ENCODE measurements around the gene RHBG. TPM values are rescaled to one million over a fixed set of nuclear protein-coding genes. Genes with fewer than 3 reads are reported as not detected.

Gene RHBG, protein sequence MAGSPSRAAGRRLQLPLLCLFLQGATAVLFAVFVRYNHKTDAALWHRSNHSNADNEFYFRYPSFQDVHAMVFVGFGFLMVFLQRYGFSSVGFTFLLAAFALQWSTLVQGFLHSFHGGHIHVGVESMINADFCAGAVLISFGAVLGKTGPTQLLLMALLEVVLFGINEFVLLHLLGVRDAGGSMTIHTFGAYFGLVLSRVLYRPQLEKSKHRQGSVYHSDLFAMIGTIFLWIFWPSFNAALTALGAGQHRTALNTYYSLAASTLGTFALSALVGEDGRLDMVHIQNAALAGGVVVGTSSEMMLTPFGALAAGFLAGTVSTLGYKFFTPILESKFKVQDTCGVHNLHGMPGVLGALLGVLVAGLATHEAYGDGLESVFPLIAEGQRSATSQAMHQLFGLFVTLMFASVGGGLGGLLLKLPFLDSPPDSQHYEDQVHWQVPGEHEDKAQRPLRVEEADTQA
- not detected in 2 replicates for total RNA-seq

DNA sequence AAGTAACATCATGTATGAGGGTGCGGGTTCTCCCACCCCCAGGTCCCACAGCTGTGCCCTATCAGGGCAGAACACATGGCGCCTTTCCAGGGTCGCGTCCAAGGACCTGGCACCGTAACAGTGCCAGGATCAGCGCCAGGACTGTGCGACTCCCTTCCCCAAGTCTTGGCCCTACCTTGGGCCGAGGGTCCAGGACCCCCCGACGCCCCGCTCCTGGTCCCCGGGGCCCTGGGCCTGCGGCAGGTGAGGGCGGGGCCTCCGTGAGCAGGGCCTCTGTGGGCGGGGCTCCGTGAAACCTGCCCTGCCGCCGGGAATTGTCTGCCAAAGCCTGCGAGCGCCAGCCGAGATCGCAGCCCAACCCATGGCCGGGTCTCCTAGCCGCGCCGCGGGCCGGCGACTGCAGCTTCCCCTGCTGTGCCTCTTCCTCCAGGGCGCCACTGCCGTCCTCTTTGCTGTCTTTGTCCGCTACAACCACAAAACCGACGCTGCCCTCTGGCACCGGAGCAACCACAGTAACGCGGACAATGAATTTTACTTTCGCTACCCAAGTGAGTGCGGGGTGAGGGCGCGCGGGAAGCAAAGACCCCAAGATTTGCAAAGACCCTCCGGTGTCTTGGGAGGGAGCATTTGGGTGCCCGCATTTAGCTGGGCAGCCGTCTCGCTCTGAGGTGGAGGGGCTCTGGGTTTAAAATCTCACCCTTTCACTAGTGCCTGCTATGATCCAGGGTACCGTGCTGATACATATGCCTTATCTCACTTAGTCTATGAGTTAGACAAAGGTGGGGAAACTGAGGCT, at the start of gene RHBG:
Gene RHBG (plus strand): TSS at position 323 of the 796 bp plus-strand sequence. CDS start 39 bp downstream, at position 362.

DNA sequence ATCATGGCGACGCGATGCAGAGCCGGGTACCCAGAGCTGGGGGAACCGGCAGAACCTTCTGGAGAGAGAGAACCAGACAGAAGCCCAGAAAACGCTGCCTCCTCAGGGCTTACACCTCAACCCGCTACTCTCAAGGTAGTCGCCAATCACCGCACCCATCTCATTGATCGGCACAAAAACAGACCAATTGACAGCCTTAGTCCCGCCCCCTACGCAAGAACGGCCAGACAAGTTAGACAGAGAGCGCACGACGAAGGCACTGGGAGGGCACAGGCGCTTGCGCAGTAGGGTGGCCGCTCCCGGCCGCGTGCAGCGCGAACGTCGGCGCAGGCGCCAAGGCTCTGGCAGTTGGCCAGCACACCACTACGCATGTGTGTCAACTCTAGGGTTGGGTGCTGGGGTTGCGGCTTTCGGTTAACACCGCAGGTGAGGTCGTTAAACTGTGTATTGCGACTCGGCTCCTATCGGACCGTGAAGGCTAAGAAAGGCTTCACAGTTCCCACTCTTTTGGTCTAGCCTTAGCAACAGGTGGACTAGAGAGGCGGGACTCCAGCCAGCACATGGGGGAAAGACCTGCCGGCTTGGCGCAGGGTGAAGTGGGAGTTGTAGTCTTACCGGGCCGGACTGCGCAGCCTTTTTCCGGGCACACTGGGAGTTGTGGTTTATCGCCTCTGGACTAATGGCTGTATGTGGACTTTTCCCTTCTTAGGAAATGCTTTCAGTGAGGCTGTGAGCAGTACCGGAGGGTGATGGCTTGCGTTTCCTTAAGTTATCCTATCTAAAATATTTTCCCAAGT, 30.6 kb upstream of the RHBG start, which contains the start of the genes CCT3 and TSACC:
Gene CCT3 (minus strand): TSS at position 113 of the 797 bp plus-strand sequence. CDS start 108 bp downstream, at position 5.
Gene TSACC (plus strand): TSS at position 347 of the 797 bp plus-strand sequence. CDS start 1,232 bp downstream, outside the sequence.

Other genes starting within 250 kb of the RHBG start
- gene SEMA4A, start 215.6 kb upstream of the RHBG start, total RNA-seq = 3.4 TPM in 2 replicates
- gene SLC25A44, start 175.1 kb upstream of the RHBG start, total RNA-seq = 4.8 and 6.8 TPM in 2 replicates
- 36.4 and 58.4 TPM in 2 replicates for gene PMF1, start 156.2 kb upstream of the RHBG start, total RNA-seq
- 0.24 TPM in 1 of 2 replicates, not detected in the other for gene BGLAP, start 127.0 kb upstream of the RHBG start, total RNA-seq
- gene PAQR6, start 121.2 kb upstream of the RHBG start, total RNA-seq = 0.72 TPM in 1 of 2 replicates, not detected in the other
- gene SMG5, start 86.4 kb upstream of the RHBG start, total RNA-seq = 53.5 and 67.0 TPM in 2 replicates
- 6.3 and 6.8 TPM in 2 replicates for gene TMEM79, start 84.9 kb upstream of the RHBG start, total RNA-seq
- 28.9 and 37.7 TPM in 2 replicates for gene GLMP, start 73.5 kb upstream of the RHBG start, total RNA-seq
- 0.72 TPM in 1 of 2 replicates, not detected in the other for gene VHLL, start 69.9 kb upstream of the RHBG start, total RNA-seq
- 414 and 708 TPM in 2 replicates for gene CCT3, start 30.9 kb upstream of the RHBG start, total RNA-seq
- not detected in 2 replicates for gene TSACC, start 30.7 kb upstream of the RHBG start, total RNA-seq
- 3.0 and 3.6 TPM in 2 replicates for gene MEF2D, start 131.6 kb downstream of the RHBG start, total RNA-seq
- gene IQGAP3, start 203.4 kb downstream of the RHBG start, total RNA-seq = 0.85 and 2.9 TPM in 2 replicates
- not detected in 2 replicates for gene TTC24, start 210.5 kb downstream of the RHBG start, total RNA-seq
- 141 and 151 TPM in 2 replicates for gene NAXE, start 222.6 kb downstream of the RHBG start, total RNA-seq
- gene GPATCH4, start 232.3 kb downstream of the RHBG start, total RNA-seq = 14.5 and 14.7 TPM in 2 replicates